HEK293 (cell line): Measurements from ENCODE around the gene MAP7.

ENCODE experiments used
- CTCF ChIA-PET: fragments of 350-600 bp; formaldehyde crosslinking; extraction: SDS; loops from one replicate; lab custom pipeline; 2021; ENCODE audit warnings: antibody characterized with exemption; lab: Yijun Ruan, JAX
- POLR2A ChIA-PET: fragments of 300-600 bp; formaldehyde crosslinking; extraction: SDS; loops from one replicate; lab custom pipeline; 2020; ENCODE audit warnings: antibody characterized with exemption, inconsistent platforms; lab: Yijun Ruan, JAX
- H3K27ac ChIP-seq: fragments of 200-500 bp; sonication (Bioruptor generic); 2 replicates; pipeline ENCODE4 v1.5.1; 2014; ENCODE audit warnings: low read depth, low read length, control low read depth, inconsistent platforms; ENCODE audit errors: extremely low read depth
- H3K36me3 ChIP-seq, 2 experiments: fragments of 200-500 bp in 1 of 2; sonication (Bioruptor generic) in 1 of 2; 1 replicate in 1 of 2; 2 replicates in 1 of 2; pipeline ENCODE4 v1.5.1; 2014 to 2017; ENCODE audit warnings: inconsistent platforms in 2 of 2, low read length in 2 of 2; ENCODE audit not compliant: control insufficient read depth in 2 of 2, insufficient read depth in 1 of 2
- H3K4me1 ChIP-seq: fragments of 200-500 bp; sonication (Bioruptor generic); 2 replicates; pipeline ENCODE4 v1.5.1; 2014; ENCODE audit warnings: mild to moderate bottlenecking, low read length, inconsistent platforms; ENCODE audit not compliant: control insufficient read depth, insufficient read depth
- H3K4me3 ChIP-seq: 2 replicates; pipeline ENCODE4 v1.5.1; 2011; ENCODE audit warnings: low read depth, mild to moderate bottlenecking, control low read depth, low read length, moderate library complexity
- H3K9me3 ChIP-seq: fragments of 200-500 bp; sonication (Bioruptor generic); 2 replicates; pipeline ENCODE4 v1.5.1; 2014; ENCODE audit warnings: low read depth, low read length, inconsistent platforms; ENCODE audit not compliant: control insufficient read depth, insufficient read depth
- ATF2 ChIP-seq: fragments of 450-650 bp; formaldehyde crosslinking; IDR thresholded peaks from 2 replicates; pipeline ENCODE4 v1.5.1; 2016; ENCODE audit warnings: missing biosample characterization, missing genetic modification characterization, low read depth
- BCL11A ChIP-seq: fragments of 450-650 bp; formaldehyde crosslinking; IDR thresholded peaks from 2 replicates; pipeline ENCODE4 v1.5.1; 2016; ENCODE audit warnings: low read depth, missing biosample characterization, missing genetic modification characterization
- HOXC10 ChIP-seq: sonication (generic); formaldehyde crosslinking; IDR thresholded peaks from 2 replicates; pipeline ENCODE4 v1.8.1; 2023; ENCODE audit warnings: mild to moderate bottlenecking, missing genetic modification reagents
- KLF16 ChIP-seq: fragments of 450-650 bp; formaldehyde crosslinking; IDR thresholded peaks from 2 replicates; pipeline ENCODE4 v1.5.1; 2017; ENCODE audit warnings: missing biosample characterization, missing genetic modification characterization
- PRDM10 ChIP-seq: fragments of 450-650 bp; formaldehyde crosslinking; IDR thresholded peaks from 2 replicates; pipeline ENCODE4 v1.5.1; 2016; ENCODE audit warnings: missing biosample characterization, missing genetic modification characterization
- PRDM4 ChIP-seq: fragments of 450-650 bp; formaldehyde crosslinking; IDR thresholded peaks from 2 replicates; pipeline ENCODE4 v1.5.1; 2017; ENCODE audit warnings: missing biosample characterization, missing genetic modification characterization
- SALL2 ChIP-seq: fragments of 450-650 bp; formaldehyde crosslinking; IDR thresholded peaks from 2 replicates; pipeline ENCODE4 v1.5.0; 2017; ENCODE audit warnings: missing biosample characterization, mild to moderate bottlenecking, missing genetic modification characterization, borderline replicate concordance
- SETDB1 ChIP-seq: IDR thresholded peaks from one replicate; pipeline ENCODE4 v1.6.1; 2017; ENCODE audit warnings: mild to moderate bottlenecking, low read length, moderate library complexity, mixed read lengths; ENCODE audit not compliant: insufficient read length
- ZBTB11 ChIP-seq: fragments of 450-650 bp; formaldehyde crosslinking; conservative IDR thresholded peaks from 2 replicates; pipeline ENCODE4 v1.5.1; 2016; ENCODE audit warnings: low read depth, missing biosample characterization, missing genetic modification characterization
- ZBTB48 ChIP-seq: fragments of 450-650 bp; formaldehyde crosslinking; IDR thresholded peaks from 2 replicates; pipeline ENCODE4 v1.5.1; 2016; ENCODE audit warnings: missing biosample characterization, missing genetic modification characterization
- ZEB2 ChIP-seq: fragments of 450-650 bp; formaldehyde crosslinking; IDR thresholded peaks from 2 replicates; pipeline ENCODE4 v1.5.1; 2016; ENCODE audit warnings: missing biosample characterization, missing genetic modification characterization
- ZNF239 ChIP-seq: fragments of 450-650 bp; formaldehyde crosslinking; IDR thresholded peaks from 2 replicates; pipeline ENCODE4 v1.5.1; 2016; ENCODE audit warnings: missing biosample characterization, missing genetic modification characterization
- ZNF394 ChIP-seq: fragments of 450-650 bp; formaldehyde crosslinking; IDR thresholded peaks from 2 replicates; pipeline ENCODE4 v1.5.1; 2016; ENCODE audit warnings: missing biosample characterization, missing genetic modification characterization, mild to moderate bottlenecking, moderate library complexity, borderline replicate concordance
- ZNF777 ChIP-seq: fragments of 450-650 bp; formaldehyde crosslinking; IDR thresholded peaks from 2 replicates; pipeline ENCODE4 v1.5.1; 2017; ENCODE audit warnings: missing biosample characterization, missing genetic modification characterization, borderline replicate concordance
- ZNF785 ChIP-seq: fragments of 450-650 bp; formaldehyde crosslinking; IDR thresholded peaks from 2 replicates; pipeline ENCODE4 v1.5.1; 2016; ENCODE audit warnings: missing biosample characterization, missing genetic modification characterization

The MAP7 gene

GRCh38 chr6:136427378-136427717 lies 122.9 kb downstream of the MAP7 start:
- TF ChIP-seq ZNF777 (tag by site-specific recombination) (no peak), SALL2 (tag by site-specific recombination) (no peak), HOXC10 (CRISPR knock-in tag) (no peak), ZNF239 (no peak), PRDM10 (tag by site-specific recombination) (no peak), ZEB2 (tag by site-specific recombination) (no peak), KLF16 (tag by site-specific recombination) (no peak), ZBTB48 (tag by site-specific recombination) (no peak), SETDB1 (no peak), ZNF394 (no peak), ZNF785 (no peak), ATF2 (no peak), BCL11A (tag by site-specific recombination) (no peak), ZBTB11 (tag by site-specific recombination) (no peak), PRDM4 (tag by site-specific recombination) (no peak)
- ChIA-PET CTCF (interaction anchor here (1.1 kb wide), 1 partner anchor 15 kb away, joined by 3 read pairs; no protein-coding TSS in a partner anchor), POLR2A (no interaction called here)
- H3K4me1 ChIP-seq: peaks cover 14% of the 10 kb centered on the region
- no peaks in the 10 kb centered on the region for H3K36me3 ChIP-seq
- H3K4me3 ChIP-seq: no peak overlapping the region
- H3K27ac ChIP-seq: no peak overlapping the region
- H3K9me3 ChIP-seq: no peaks in the 10 kb centered on the region
